Sigmoid colon (tissue), 7 donors: Measurements from ENCODE around the gene C1GALT1. TPM values are rescaled to one million over a fixed set of nuclear protein-coding genes. Genes with fewer than 3 reads are reported as not detected.

Experiments used
- DNase-seq: peaks from one replicate; pipeline ENCODE4 v3.0.0-alpha.2; 2019
- H3K27ac ChIP-seq, 4 donors: fragments of 200-600 bp; sonication (generic); one replicate each; pipeline ENCODE4 v1.5.1; 2016 to 2019; ENCODE audit warnings: mild to moderate bottlenecking in 1 of 4
- H3K27me3 ChIP-seq, 3 donors: fragments of 200-600 bp; sonication (generic); one replicate each; pipeline ENCODE4 v1.5.1; 2019; ENCODE audit warnings: mild to moderate bottlenecking in 1 of 3
- H3K36me3 ChIP-seq, 4 donors: fragments of 200-600 bp; sonication (generic); one replicate each; pipeline ENCODE4 v1.5.1; 2016 to 2019
- H3K4me1 ChIP-seq, 4 donors: fragments of 200-600 bp; sonication (generic); one replicate each; pipeline ENCODE4 v1.5.1; 2017 to 2019
- H3K4me3 ChIP-seq, 4 donors: fragments of 200-600 bp; sonication (generic); one replicate each; pipeline ENCODE4 v1.5.1; 2017 to 2019; ENCODE audit warnings: mild to moderate bottlenecking in 2 of 4, moderate library complexity in 1 of 4
- H3K9me3 ChIP-seq, 4 donors: fragments of 200-600 bp in 3 of 4; sonication (generic) in 3 of 4; one replicate each; pipeline versions ENCODE4 v1.5.1 to v1.6.1; 2013 to 2019
- CTCF ChIP-seq, 4 experiments: fragments of 450-650 bp in 3 of 4; fragments of 200-600 bp in 1 of 4; IDR thresholded peaks; one replicate each; pipeline ENCODE4 v1.5.1; 2016 to 2019; ENCODE audit warnings: antibody characterized with exemption in 4 of 4, mild to moderate bottlenecking in 3 of 4, moderate library complexity in 2 of 4
- EP300 ChIP-seq, 4 donors: sonication (generic); formaldehyde crosslinking; IDR thresholded peaks; one replicate each; pipeline ENCODE4 v1.6.1; 2017; ENCODE audit warnings: antibody characterized with exemption in 4 of 4
- POLR2A ChIP-seq, 2 donors: fragments of 450-650 bp; IDR thresholded peaks; one replicate each; pipeline ENCODE4 v1.6.1; 2016; ENCODE audit warnings: antibody characterized with exemption in 2 of 2, mild to moderate bottlenecking in 2 of 2, moderate library complexity in 2 of 2
- POLR2AphosphoS5 ChIP-seq, 4 donors: sonication (generic); formaldehyde crosslinking; IDR thresholded peaks; one replicate each; pipeline ENCODE4 v1.6.1; 2017; ENCODE audit warnings: antibody characterized with exemption in 4 of 4
- WGBS, 2 donors: extraction: QIAGEN DNeasy Blood & Tissue Kit; methylation state at CpG; one replicate each; pipeline ENCODE4 v1.1.7; 2013; 5-methylcytosine and 5-hydroxymethylcytosine counted together
- intact Hi-C: fragments of 100-400 bp; cut with DNase I; formaldehyde crosslinking; loops from one replicate; pipeline ENCODE4 v1.15.1; 2023
- polyA plus RNA-seq, 3 donors: library from polyadenylated mRNA; stranded (reverse); fragments of 200-250 nt; gene quantifications; one replicate each; pipeline ENCODE4 v1.2.3, GENCODE V29; 2013
- total RNA-seq, 4 donors: library from RNA; depleted of rRNA; stranded (reverse); fragments of >200 nt; gene quantifications; one replicate each; pipeline ENCODE4 v1.1.0, GENCODE V29; 2016
- donor health status: healthy with polysubstance abuse.
- donor health status: Bipolar disorder and iron deficiency.
- donor health status: healthy.

C1GALT1 gene
- total and polyA plus RNA-seq, 7 donors, result 4.8 to 19.8 (median 11.6) TPM

- Histone ChIP-seq H3K27ac (no peak overlapping the region), H3K27me3 (no peaks in the 10 kb centered on the region), H3K4me1 (peaks cover 0 to 1% (median 0%) of the 10 kb centered on the region in 4 donors), H3K4me3 (no peak overlapping the region), H3K36me3 (no peaks in the 10 kb centered on the region), H3K9me3 (no peaks in the 10 kb centered on the region)
- no peak for TF ChIP-seq POLR2A (IDR thresholded peaks at IDR 0.05)
- no peak for TF ChIP-seq CTCF (IDR thresholded peaks at IDR 0.05)
- no peak for TF ChIP-seq EP300 (IDR thresholded peaks at IDR 0.05)
- no peak for TF ChIP-seq POLR2AphosphoS5 (IDR thresholded peaks at IDR 0.05)
- intact Hi-C loops, result no loop called here
- WGBS, 2 donors, result 37 to 52% methylated on average over 4 of the region's 4 CpGs
- DNase-seq, result no peak
These were observed 25.7 kb upstream of the C1GALT1 start for GRCh38 chr7:7156663-7157062.

- 45 to 80% methylated on average over 2 of the region's 2 CpGs for WGBS, 2 donors
- intact Hi-C loops, result no loop called here
- no peaks in the 10 kb centered on the region for H3K36me3 ChIP-seq
- H3K27ac ChIP-seq, result peak overlapping the region in 1 of 4 donors; percentile 18
- DNase-seq, result no peak
- no peak for TF ChIP-seq POLR2AphosphoS5 (IDR thresholded peaks at IDR 0.05)
- H3K4me1 ChIP-seq, result no peaks in the 10 kb centered on the region
- no peaks in the 10 kb centered on the region for H3K27me3 ChIP-seq
- H3K4me3 ChIP-seq, result no peak overlapping the region
- H3K9me3 ChIP-seq, result no peaks in the 10 kb centered on the region
These were observed 25.0 kb upstream of the C1GALT1 start for GRCh38 chr7:7157177-7157886.

- Histone ChIP-seq H3K27me3 (no peaks in the 10 kb centered on the region), H3K4me3 (no peak overlapping the region), H3K36me3 (no peaks in the 10 kb centered on the region), H3K27ac (peak overlapping the region in 1 of 4 donors; percentile 18), H3K9me3 (no peaks in the 10 kb centered on the region), H3K4me1 (no peaks in the 10 kb centered on the region)
- no peak for DNase-seq
- intact Hi-C loops, result no loop called here
- TF ChIP-seq EP300 (IDR thresholded peaks at IDR 0.05), result no peak
- TF ChIP-seq POLR2A (IDR thresholded peaks at IDR 0.05), result no peak
- no peak for TF ChIP-seq CTCF (IDR thresholded peaks at IDR 0.05)
- TF ChIP-seq POLR2AphosphoS5 (IDR thresholded peaks at IDR 0.05), result no peak
These were observed 24.5 kb upstream of the C1GALT1 start for GRCh38 chr7:7157887-7158271.

- TF ChIP-seq POLR2AphosphoS5 (IDR thresholded peaks at IDR 0.05) (no peak), POLR2A (IDR thresholded peaks at IDR 0.05) (no peak), CTCF (IDR thresholded peaks at IDR 0.05) (no peak), EP300 (IDR thresholded peaks at IDR 0.05) (no peak)
- Histone ChIP-seq H3K4me1 (no peaks in the 10 kb centered on the region), H3K27me3 (no peaks in the 10 kb centered on the region), H3K36me3 (no peaks in the 10 kb centered on the region), H3K9me3 (no peaks in the 10 kb centered on the region), H3K4me3 (no peak overlapping the region), H3K27ac (no peak overlapping the region)
- DNase-seq, result no peak
- 50 to 66% methylated on average over 6 of the region's 6 CpGs for WGBS, 2 donors
- intact Hi-C loops, result no loop called here
These were observed 23.2 kb upstream of the C1GALT1 start for GRCh38 chr7:7159063-7159658.

GRCh38 chr7:7164591-7164990, 17.8 kb upstream of the C1GALT1 start:
- intact Hi-C loops, result no loop called here
- Histone ChIP-seq H3K9me3 (no peaks in the 10 kb centered on the region), H3K4me3 (no peak overlapping the region), H3K4me1 (no peaks in the 10 kb centered on the region), H3K27ac (no peak overlapping the region), H3K36me3 (no peaks in the 10 kb centered on the region), H3K27me3 (no peaks in the 10 kb centered on the region)
- TF ChIP-seq EP300 (IDR thresholded peaks at IDR 0.05) (no peak), POLR2AphosphoS5 (IDR thresholded peaks at IDR 0.05) (no peak), POLR2A (IDR thresholded peaks at IDR 0.05) (no peak), CTCF (IDR thresholded peaks at IDR 0.05) (no peak)
- no peak for DNase-seq
- WGBS, 2 donors, result 40 to 78% methylated on average over 2 of the region's 2 CpGs
